Colonic mucosa (tissue), 4 donors: ENCODE results near the gene DPT. TPM values are rescaled to one million over a fixed set of nuclear protein-coding genes. Genes with fewer than 3 reads are reported as not detected.

Source experiments
- DNase-seq: peaks from one replicate; pipeline ENCODE4 v3.0.0-alpha.2; 2020
- H3K27ac ChIP-seq: fragments of 200-600 bp; one replicate; pipeline ENCODE4 v1.8.0; 2021
- H3K27me3 ChIP-seq: fragments of 200-600 bp; one replicate; pipeline ENCODE4 v1.8.0; 2021
- H3K36me3 ChIP-seq: fragments of 200-600 bp; one replicate; pipeline ENCODE4 v1.8.0; 2021
- H3K4me1 ChIP-seq: fragments of 200-600 bp; one replicate; pipeline ENCODE4 v1.8.0; 2021; ENCODE audit warnings: mild to moderate bottlenecking
- H3K4me3 ChIP-seq: fragments of 200-600 bp; one replicate; pipeline ENCODE4 v1.8.0; 2021
- H3K9ac ChIP-seq, 2 donors: one replicate each; pipeline ENCODE4 v1.7.0; 2013; ENCODE audit warnings: control low read depth in 2 of 2, low read depth in 2 of 2, low read length in 2 of 2
- H3K9me3 ChIP-seq: fragments of 200-600 bp; one replicate; pipeline ENCODE4 v1.8.0; 2021
- CTCF ChIP-seq: fragments of 200-600 bp; IDR thresholded peaks from one replicate; pipeline ENCODE4 v1.8.0; 2022; ENCODE audit warnings: antibody characterized with exemption, mild to moderate bottlenecking
- intact Hi-C: fragments of 100-400 bp; cut with DNase I; formaldehyde crosslinking; loops from one replicate; pipeline ENCODE4 v1.14.1; 2022
- total RNA-seq, 2 donors: library from RNA; stranded (reverse); fragmentation: NEBNext Ultra II Directional in 1 of 2; extraction: Animal tissue kit (Norgen Biotek cat#: 25700) in 1 of 2; gene quantifications; one replicate each; pipeline ENCODE4 v1.2.1, GENCODE V29; 2021
- donor health status: healthy.
- donor health status: DM: no; HTN: no; CAD: no.
- donor health status: DM: no; HTN: no; CAD: no.

DPT gene
- total RNA-seq, 2 donors from 2014 or later: 1.2 to 16.2 TPM

DNA sequence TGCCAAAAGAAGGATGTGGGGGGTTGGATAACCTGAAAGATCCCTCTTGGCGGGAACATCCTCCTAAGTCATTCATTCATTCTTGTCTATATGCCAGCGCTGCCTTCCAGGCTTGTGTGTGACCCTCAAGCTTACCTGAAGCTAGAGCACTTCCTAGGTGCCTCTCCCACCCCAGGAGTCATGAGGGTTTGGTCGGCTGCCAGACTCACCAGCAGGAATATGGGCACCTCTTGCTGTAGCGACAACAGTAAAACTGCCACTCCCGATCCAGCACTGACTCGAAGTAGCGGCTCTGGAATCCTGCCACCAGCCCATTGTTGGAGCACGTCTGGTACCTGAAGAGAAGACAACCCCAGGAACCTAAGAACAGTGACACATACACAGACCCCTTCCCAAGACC is 15.0 kb downstream of the DPT start:
- no peak overlapping the region for H3K27ac ChIP-seq
- intact Hi-C loops: no loop called here
- DNase-seq: peak; percentile 90

GRCh38 chr1:168709405-168710363 is 19.3 kb downstream of the DPT start:
- peak overlapping the region; percentile 19 for H3K27ac ChIP-seq
- no peak for TF ChIP-seq CTCF

More for the DNA sequence above, 15.0 kb downstream of the DPT start:
- H3K36me3 ChIP-seq: no peaks in the 10 kb centered on the region
- H3K9ac ChIP-seq: no peak overlapping the region
- H3K4me1 ChIP-seq: no peaks in the 10 kb centered on the region
- TF ChIP-seq CTCF: no peak
- no peaks in the 10 kb centered on the region for H3K27me3 ChIP-seq
- no peaks in the 10 kb centered on the region for H3K9me3 ChIP-seq
- H3K4me3 ChIP-seq: no peak overlapping the region

DNA sequence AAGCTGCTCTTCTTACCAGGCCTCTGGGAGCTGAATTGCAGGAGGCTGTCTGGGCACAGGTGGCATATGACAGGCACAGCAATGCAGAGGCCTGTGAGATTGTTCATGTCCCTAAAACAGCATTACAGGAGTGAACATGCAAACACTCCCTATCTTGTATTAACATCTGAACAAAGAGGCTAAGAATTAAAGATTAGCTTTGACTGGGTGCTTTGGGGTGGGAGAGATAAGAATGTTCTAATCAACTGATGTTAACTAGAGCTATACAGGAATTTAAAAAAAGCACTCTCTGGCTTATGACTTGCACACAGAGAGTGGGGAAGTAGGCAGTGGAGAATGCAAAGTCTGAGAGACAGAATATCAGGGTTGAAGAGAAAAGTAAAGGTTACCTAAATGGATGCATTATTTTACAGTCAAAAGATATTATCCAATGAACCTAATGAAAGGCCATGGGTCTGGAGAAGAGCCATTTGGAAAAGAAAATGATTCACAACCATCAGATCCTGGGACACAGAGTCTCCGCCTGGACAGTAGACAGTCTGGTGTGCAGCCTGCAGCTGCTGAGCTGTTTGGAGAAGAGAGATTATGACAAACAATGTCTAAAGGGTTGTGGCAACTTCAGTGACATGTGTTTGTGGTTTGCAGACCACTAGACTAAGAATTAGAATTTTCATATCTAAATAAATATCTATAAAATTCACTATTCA is 20.2 kb downstream of the DPT start:
- Histone ChIP-seq H3K9ac (peak overlapping the region in 1 of 2 donors; percentile 31), H3K4me3 (no peak overlapping the region), H3K4me1 (no peaks in the 10 kb centered on the region), H3K9me3 (no peaks in the 10 kb centered on the region), H3K27ac (peak overlapping the region; percentile 19), H3K27me3 (no peaks in the 10 kb centered on the region), H3K36me3 (no peaks in the 10 kb centered on the region)
- TF ChIP-seq CTCF: no peak
- no peak for DNase-seq
- intact Hi-C loops: no loop called here

More at GRCh38 chr1:168709405-168710363, 19.3 kb downstream of the DPT start:
- intact Hi-C loops: no loop called here
- Histone ChIP-seq H3K9ac (no peak overlapping the region), H3K4me3 (no peak overlapping the region), H3K36me3 (no peaks in the 10 kb centered on the region), H3K4me1 (no peaks in the 10 kb centered on the region), H3K27me3 (no peaks in the 10 kb centered on the region), H3K9me3 (no peaks in the 10 kb centered on the region)
- peak; percentile 54 for DNase-seq

- Histone ChIP-seq H3K9ac (no peak overlapping the region), H3K27ac (no peak overlapping the region), H3K4me1 (no peaks in the 10 kb centered on the region), H3K27me3 (no peaks in the 10 kb centered on the region), H3K4me3 (no peak overlapping the region), H3K9me3 (no peaks in the 10 kb centered on the region), H3K36me3 (no peaks in the 10 kb centered on the region)
- no peak for DNase-seq
- TF ChIP-seq CTCF: no peak
- intact Hi-C loops: no loop called here
These were observed 22.5 kb downstream of the DPT start for GRCh38 chr1:168706391-168706992.

GRCh38 chr1:168700575-168701268 is 28.3 kb downstream of the DPT start:
- H3K9me3 ChIP-seq: no peaks in the 10 kb centered on the region
- no peak overlapping the region for H3K27ac ChIP-seq
- H3K4me1 ChIP-seq: no peaks in the 10 kb centered on the region
- peak; percentile 36 for DNase-seq
- no peak overlapping the region for H3K4me3 ChIP-seq
- no peak for TF ChIP-seq CTCF
- no peaks in the 10 kb centered on the region for H3K27me3 ChIP-seq
- H3K36me3 ChIP-seq: no peaks in the 10 kb centered on the region
- intact Hi-C loops: no loop called here
- H3K9ac ChIP-seq: no peak overlapping the region
